NCI-H1417 treated with DMSO at 0.1 percent for 48 hours (cell line): ENCODE data around the gene HSPA1A.
"Not testable (repeated sequence)": the region's sequence is repeated elsewhere in the genome, so short reads cannot be mapped to it uniquely, and the experiment has no call there.

Experiments used
- DNase-seq: peaks from one replicate; lab custom pipeline; 2025; lab: John Stamatoyannopoulos, UW

HSPA1A gene

GRCh38 chr6:31781244-31782125 is 33.9 kb upstream of the HSPA1A start:
- DNase-seq: no peak

DNA sequence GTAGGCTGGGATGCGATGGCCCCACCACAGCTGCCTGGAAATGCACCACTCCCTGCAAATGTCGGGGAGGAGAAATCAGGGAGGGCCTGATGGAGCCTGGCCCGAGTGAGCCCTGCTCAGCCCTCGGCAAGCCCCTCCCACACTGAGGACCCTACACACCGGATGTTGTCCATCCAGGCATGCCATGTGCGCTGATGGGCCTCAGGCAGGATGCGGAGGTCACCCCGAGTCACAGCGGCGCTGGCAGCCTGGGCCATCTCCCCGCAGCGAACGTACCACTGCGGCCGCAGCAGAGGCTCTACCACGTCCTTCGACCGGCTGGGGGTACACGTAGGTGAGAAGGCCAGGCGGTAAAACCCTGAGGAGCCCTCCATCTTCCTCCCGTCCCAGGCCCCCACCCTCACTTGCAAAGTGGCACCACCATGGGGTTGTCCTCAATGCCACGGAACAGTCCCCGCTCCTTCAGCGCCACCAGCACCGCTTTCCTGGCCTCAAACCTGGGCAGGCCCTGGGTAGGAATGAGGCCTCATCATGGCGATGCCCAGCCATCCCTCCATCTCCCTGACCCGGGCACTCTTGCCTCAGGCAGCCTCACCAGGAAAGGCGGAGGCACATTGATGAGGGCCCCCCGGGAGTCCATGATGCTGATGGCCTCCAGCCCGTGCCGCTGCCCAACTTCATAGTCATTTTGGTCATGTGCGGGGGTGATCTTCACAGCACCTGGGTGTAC is 33.1 kb upstream of the HSPA1A start:
- no peak for DNase-seq

- no peak for DNase-seq
Observed at GRCh38 chr6:31784098-31784925, 31.0 kb upstream of the HSPA1A start.

- DNase-seq: no peak
Observed at GRCh38 chr6:31785475-31785874, 29.9 kb upstream of the HSPA1A start.

DNA sequence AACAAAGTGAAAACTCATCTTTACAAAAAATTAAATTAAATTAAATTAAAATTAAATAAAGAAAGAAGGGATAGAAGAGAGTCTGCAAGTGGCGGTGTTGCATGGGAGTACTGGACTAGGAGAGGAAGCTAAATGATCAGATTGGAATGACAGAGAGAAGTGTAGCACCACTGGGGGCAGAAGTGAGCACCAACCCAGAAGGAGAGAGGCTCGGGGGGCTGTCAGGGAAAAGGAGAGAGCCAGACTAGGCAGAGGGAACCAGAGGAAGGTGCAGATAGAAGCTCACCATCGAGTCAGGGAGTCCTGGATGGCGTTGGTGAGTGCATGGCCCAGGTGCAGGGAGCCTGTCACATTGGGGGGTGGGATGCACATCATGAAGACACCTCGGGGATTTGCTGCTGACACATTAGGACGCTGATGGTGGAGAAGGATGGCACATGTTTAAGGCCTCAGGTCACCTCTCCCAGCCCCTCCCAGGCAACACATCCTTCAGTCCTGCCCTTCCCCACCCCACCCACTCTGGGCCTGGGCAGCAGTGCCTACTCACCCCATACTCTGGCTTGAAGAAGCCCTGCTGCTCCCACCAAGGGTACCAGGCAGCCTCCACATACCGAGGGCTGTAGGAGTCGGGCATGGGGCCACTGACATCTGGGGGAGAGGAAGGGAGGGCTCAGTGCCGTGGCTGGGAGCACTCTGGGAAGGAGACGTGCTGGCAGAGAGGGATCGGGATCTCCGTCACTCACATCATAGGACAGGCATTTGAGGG is 23.8 kb upstream of the HSPA1A start:
- no peak for DNase-seq

GRCh38 chr6:31792090-31792374 is 23.3 kb upstream of the HSPA1A start:
- no peak for DNase-seq

DNA sequence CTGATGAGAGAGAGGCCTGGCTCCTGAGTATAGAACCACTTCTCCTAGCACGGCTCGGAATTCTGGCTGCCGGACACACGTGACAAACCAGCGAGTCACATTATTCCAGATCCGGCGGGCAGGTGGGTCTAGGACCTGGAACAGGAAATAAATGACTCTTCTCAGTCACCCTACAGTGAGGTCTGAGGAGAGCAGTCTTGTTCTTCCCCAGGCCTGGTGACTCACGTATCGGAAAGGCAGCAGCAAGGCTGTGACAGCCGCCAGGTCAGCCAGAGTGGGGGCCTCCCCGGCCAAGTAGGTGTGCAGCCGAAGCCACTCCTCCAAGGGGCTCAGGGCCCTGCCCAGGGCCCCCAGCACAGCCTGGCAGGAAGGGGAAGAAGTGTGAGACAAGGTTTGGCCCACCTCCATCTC is 22.6 kb upstream of the HSPA1A start:
- no peak for DNase-seq

DNA sequence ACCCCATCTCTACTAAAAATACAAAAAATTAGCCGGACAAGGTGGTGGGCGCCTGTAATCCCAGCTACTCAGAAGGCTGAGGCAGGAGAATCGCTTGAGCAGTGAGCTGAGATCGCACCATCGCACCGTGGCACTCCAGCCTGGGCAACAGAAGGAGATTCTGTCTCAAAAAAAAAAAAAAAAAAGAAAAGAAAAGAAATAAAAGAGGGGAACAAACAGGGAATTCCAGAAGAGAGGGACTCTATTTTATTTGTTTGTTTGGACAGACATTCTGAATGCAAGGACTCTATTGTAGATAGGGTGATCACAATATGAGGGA is 21.5 kb upstream of the HSPA1A start:
- not testable (repeated sequence) for DNase-seq

- no peak for DNase-seq
Observed at GRCh38 chr6:31794294-31794865, 21.0 kb upstream of the HSPA1A start.

GRCh38 chr6:31794866-31795615 is 20.3 kb upstream of the HSPA1A start:
- DNase-seq: no peak

DNA sequence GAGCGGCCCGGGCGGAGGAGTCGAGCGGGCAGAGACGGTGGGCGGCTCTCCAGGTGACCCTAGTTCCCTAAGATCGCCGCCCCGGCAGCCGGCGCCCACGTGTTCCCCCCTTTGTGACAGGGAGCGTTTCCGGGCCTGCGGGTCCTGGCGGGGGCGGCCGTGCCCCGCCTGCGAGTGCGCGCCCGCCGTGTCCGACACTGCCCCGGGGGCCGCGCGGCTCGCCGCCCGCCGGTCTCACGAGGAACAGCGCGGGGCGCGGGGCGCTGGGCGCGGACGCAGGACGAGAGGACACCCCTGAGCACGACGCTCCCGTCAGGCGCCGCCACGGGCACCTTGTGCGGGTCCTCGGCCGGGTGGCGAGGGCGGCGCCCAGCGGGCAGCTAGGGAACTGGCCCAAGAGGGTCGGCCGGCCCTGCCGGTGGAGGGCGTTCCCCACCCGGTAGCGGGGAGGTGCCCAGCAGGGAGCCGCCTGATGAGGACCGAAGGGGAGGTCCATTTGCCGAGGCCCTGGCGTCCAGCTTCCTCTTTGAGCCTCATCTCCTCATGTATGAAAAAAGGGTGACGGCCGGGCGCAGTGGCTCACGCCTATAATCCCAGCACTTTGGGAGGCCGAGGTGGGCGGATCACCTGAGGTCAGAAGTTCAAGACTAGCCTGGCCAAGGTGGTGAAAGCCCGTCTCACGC is 19.6 kb upstream of the HSPA1A start, which contains the start of gene VARS1:
Gene VARS1, minus strand, starts transcription at position 137 of the 683 bp plus-strand sequence. CDS start 535 bp downstream, outside the sequence.
- DNase-seq: peak; percentile 66

DNA sequence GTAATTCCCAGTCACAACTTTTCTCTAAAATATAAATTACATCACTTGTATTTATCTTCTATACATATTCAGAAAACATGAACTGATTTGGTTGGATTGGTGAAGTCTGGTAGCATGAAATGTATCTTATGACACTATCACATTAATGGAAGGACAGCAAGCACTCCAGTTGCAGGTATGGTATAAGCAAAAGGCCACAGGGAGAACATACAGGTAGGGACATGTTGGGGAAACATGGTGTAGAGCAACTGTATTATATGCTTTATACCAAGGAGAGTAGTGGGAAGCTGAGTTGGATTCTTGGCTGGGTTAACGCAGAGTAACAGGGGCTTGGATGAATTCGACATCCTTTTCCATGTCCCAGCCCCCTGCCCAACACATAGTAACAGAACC is 18.4 kb upstream of the HSPA1A start:
- DNase-seq: no peak

GRCh38 chr6:31797588-31797987 is 17.8 kb upstream of the HSPA1A start:
- no peak for DNase-seq

- no peak for DNase-seq
Observed at GRCh38 chr6:31799781-31800180, 15.6 kb upstream of the HSPA1A start.

GRCh38 chr6:31801031-31801927 is 14.1 kb upstream of the HSPA1A start:
- not testable (repeated sequence) for DNase-seq

GRCh38 chr6:31805939-31806469 is 9.3 kb upstream of the HSPA1A start:
- DNase-seq: no peak

DNA sequence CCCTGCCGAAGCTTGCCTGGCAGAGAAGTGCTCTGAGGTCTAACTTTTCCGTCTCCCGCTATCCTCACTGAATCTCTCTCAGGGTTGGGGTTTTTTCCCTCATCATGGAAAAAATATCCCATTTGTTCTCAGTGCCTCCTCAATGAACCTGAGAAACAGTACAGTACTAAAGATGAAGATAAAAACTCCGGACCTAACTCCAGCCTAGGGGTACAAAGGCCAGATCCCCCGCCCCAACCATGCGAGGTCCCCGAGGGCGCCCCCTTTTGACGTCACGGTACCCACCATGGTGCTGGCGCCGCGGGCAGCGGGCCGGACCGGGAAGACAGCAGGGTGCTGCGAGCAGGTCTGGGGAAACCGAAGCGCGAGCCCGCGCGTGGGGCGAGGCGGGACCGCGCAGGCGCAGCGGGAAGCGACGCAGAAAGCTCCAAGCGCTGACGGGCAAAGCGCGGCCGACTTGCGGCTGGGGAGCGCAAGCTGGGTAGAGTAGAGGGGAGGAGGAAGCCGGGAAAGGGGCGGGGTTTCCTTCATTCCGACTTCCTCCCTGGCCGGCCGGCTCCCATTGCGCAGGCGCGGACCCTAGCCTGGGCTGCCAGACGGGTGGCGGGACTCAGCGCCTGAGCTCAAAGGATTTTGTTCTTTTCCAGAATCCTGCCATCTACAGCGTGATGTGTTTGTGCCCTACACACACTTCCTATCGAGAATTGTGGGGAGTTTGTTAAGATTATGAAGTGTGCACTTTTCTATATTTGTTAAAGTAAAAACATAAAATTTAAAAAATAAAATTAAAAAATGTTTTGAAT is 8.7 kb upstream of the HSPA1A start, which contains the start of gene LSM2:
Gene LSM2, minus strand, starts transcription at position 497 of the 803 bp plus-strand sequence. Its CDS starts 209 bp downstream, at position 288.
- DNase-seq: peak; percentile 67

GRCh38 chr6:31808599-31808998 is 6.7 kb upstream of the HSPA1A start:
- not testable (repeated sequence) for DNase-seq
